ENCODE results near the gene UBQLN3. TPM values are rescaled to one million over a fixed set of nuclear protein-coding genes. Genes with fewer than 3 reads are reported as not detected.

Gene UBQLN3
- under 0.01 TPM in 1 of 2 replicates, not detected in the other for total RNA-seq

- no peak within 1 kb of the TSS for H3K27ac ChIP-seq (ENCODE audit: low read depth, low read length)
- no peaks in the 10 kb centered on the region for H3K36me3 ChIP-seq (ENCODE audit: insufficient read depth, low read length)
- no peaks in the 10 kb centered on the region for H3K4me1 ChIP-seq (ENCODE audit: insufficient read depth, low read length)
- H3K27me3 ChIP-seq (ENCODE audit: insufficient read depth, low read length), result no peaks in the 10 kb centered on the region
- H3K79me2 ChIP-seq (ENCODE audit: insufficient read depth, low read length), result no peaks in the 10 kb centered on the region
- no peak within 1 kb of the TSS for H3K4me2 ChIP-seq (ENCODE audit: insufficient read depth, low read length)
- no peak within 1 kb of the TSS for H3K4me3 ChIP-seq (ENCODE audit: insufficient read depth, low read length)
- H4K20me1 ChIP-seq (ENCODE audit: insufficient read depth, low read length), result no peaks in the 10 kb centered on the region
- no peak for DNase-seq (ENCODE audit: insufficient read length, low spot score, missing footprints)
- H3K9me3 ChIP-seq (ENCODE audit: low read depth, low read length), result no peaks in the 10 kb centered on the region
- no peak for TF ChIP-seq CTCF (IDR thresholded peaks at IDR 0.05; ENCODE audit: extremely low read depth, low read depth, low read length)
- H2AFZ ChIP-seq (ENCODE audit: low read length), result no peak within 1 kb of the TSS
Observed at GRCh38 chr11:5509803-5510202, at the start of gene UBQLN3. Gene UBQLN3 (minus strand): TSS chr11:5509957. CDS start chr11:5509558, 399 bp downstream.

- H2AFZ ChIP-seq (ENCODE audit: low read length), result no peak overlapping the region
- no peaks in the 10 kb centered on the region for H3K9me3 ChIP-seq (ENCODE audit: low read depth, low read length)
- DNase-seq (ENCODE audit: insufficient read length, low spot score, missing footprints), result no peak
- no peaks in the 10 kb centered on the region for H4K20me1 ChIP-seq (ENCODE audit: insufficient read depth, low read length)
- no peak overlapping the region for H3K4me3 ChIP-seq (ENCODE audit: insufficient read depth, low read length)
- no peak overlapping the region for H3K27ac ChIP-seq (ENCODE audit: low read depth, low read length)
- no peak overlapping the region for H3K4me2 ChIP-seq (ENCODE audit: insufficient read depth, low read length)
- peaks cover 4% of the 10 kb centered on the region for H3K27me3 ChIP-seq (ENCODE audit: insufficient read depth, low read length)
- H3K4me1 ChIP-seq (ENCODE audit: insufficient read depth, low read length), result no peaks in the 10 kb centered on the region
- no peaks in the 10 kb centered on the region for H3K36me3 ChIP-seq (ENCODE audit: insufficient read depth, low read length)
- no peaks in the 10 kb centered on the region for H3K79me2 ChIP-seq (ENCODE audit: insufficient read depth, low read length)
- TF ChIP-seq CTCF (IDR thresholded peaks at IDR 0.05; ENCODE audit: extremely low read depth, low read depth, low read length), result no peak
Observed at GRCh38 chr11:5557751-5558150, 48.0 kb upstream of the UBQLN3 start.

- Histone ChIP-seq H3K4me2 (ENCODE audit: insufficient read depth, low read length) (no peak overlapping the region), H3K4me3 (ENCODE audit: insufficient read depth, low read length) (no peak overlapping the region), H3K79me2 (ENCODE audit: insufficient read depth, low read length) (no peaks in the 10 kb centered on the region), H3K4me1 (ENCODE audit: insufficient read depth, low read length) (no peaks in the 10 kb centered on the region), H4K20me1 (ENCODE audit: insufficient read depth, low read length) (no peaks in the 10 kb centered on the region), H2AFZ (ENCODE audit: low read length) (no peak overlapping the region), H3K27me3 (ENCODE audit: insufficient read depth, low read length) (peaks cover 4% of the 10 kb centered on the region), H3K9me3 (ENCODE audit: low read depth, low read length) (no peaks in the 10 kb centered on the region), H3K36me3 (ENCODE audit: insufficient read depth, low read length) (no peaks in the 10 kb centered on the region), H3K27ac (ENCODE audit: low read depth, low read length) (no peak overlapping the region)
- no peak for TF ChIP-seq CTCF (IDR thresholded peaks at IDR 0.05; ENCODE audit: extremely low read depth, low read depth, low read length)
- DNase-seq (ENCODE audit: insufficient read length, low spot score, missing footprints), result no peak
Observed at GRCh38 chr11:5556596-5557188, 46.9 kb upstream of the UBQLN3 start.

- TF ChIP-seq CTCF (IDR thresholded peaks at IDR 0.05; ENCODE audit: extremely low read depth, low read depth, low read length), result peak; percentile 39
- no peak overlapping the region for H2AFZ ChIP-seq (ENCODE audit: low read length)
- no peak overlapping the region for H3K4me2 ChIP-seq (ENCODE audit: insufficient read depth, low read length)
- H3K4me1 ChIP-seq (ENCODE audit: insufficient read depth, low read length), result peaks cover 10% of the 10 kb centered on the region
- H3K9me3 ChIP-seq (ENCODE audit: low read depth, low read length), result no peaks in the 10 kb centered on the region
- H3K27ac ChIP-seq (ENCODE audit: low read depth, low read length), result no peak overlapping the region
- H4K20me1 ChIP-seq (ENCODE audit: insufficient read depth, low read length), result no peaks in the 10 kb centered on the region
- H3K27me3 ChIP-seq (ENCODE audit: insufficient read depth, low read length), result peaks cover 4% of the 10 kb centered on the region
- H3K79me2 ChIP-seq (ENCODE audit: insufficient read depth, low read length), result no peaks in the 10 kb centered on the region
- H3K36me3 ChIP-seq (ENCODE audit: insufficient read depth, low read length), result no peaks in the 10 kb centered on the region
- H3K4me3 ChIP-seq (ENCODE audit: insufficient read depth, low read length), result no peak overlapping the region
- DNase-seq (ENCODE audit: insufficient read length, low spot score, missing footprints), result no peak
Observed at GRCh38 chr11:5553343-5553742, 43.6 kb upstream of the UBQLN3 start.
